Activated T-cell treated with anti-CD3 and anti-CD28 coated beads, Interleukin-2, amount 50 U/mL, for 1 hour (primary cell): ENCODE measurements around the gene TRAM2.
A peak's percentile ranks its signal among the peaks of the same experiment; 100 is the strongest.

Experiments used
- DNase-seq: peaks from one replicate; pipeline ENCODE4 v3.0.0-alpha.2; 2020

TRAM2 gene

DNA sequence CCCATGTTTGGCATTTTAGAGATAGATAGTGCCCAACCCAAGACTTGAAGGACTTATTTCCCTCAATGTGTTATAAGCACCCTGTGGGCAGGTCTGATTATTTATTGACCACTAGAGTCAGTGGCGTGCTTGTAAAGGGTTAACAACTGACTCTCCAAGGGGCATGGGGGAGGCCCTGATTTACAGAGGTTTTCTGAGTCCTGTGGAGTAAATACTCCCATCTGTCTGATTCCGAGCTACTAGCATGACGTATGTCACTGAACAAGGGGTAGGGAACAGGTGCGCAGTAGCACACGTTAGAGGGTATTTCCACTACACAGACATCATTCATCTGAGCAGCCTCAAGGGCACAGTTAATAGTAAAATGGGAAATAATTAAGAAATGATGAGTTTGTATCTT is 17.4 kb upstream of the TRAM2 start:
- DNase-seq = no peak

DNA sequence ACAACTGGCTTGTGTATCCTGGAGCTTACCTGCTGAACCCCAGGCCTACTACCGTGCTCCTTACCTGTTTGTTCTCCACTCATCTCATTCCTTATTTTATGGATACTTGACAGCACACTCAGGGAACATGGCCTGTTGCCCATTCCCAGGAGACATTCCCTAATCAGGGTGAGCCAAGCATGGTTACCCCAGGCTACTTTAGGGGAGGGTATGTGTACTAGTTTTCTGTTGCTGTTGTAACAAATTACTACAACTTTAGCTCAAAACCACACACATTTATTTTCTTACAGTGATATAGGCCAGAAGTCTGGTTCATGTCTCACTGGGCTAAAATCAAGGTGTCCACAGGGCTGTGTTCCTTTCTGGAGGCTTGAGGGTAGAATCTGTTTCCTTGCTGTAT is 15.0 kb upstream of the TRAM2 start:
- DNase-seq = no peak

GRCh38 chr6:52590152-52590891 is 13.5 kb upstream of the TRAM2 start:
- no peak for DNase-seq

DNA sequence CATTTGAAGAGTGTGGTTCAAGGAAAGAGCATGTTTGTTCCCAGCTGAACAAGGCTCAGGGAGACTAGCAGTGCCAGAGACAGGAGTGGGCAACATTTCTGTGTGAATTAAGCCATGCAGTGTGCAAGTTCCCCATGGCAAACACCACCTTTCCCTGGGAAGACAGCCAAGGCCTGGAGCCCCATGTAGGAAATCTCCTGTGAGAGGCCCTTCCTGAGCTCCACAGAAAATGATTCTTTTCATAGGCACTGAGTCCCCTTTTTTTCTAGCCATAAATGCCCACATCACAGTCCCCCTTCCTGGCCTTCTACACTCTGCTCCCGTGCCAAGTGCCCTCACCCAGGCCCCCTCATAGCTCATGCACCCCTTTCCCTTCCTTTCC is 11.8 kb upstream of the TRAM2 start:
- no peak for DNase-seq

DNA sequence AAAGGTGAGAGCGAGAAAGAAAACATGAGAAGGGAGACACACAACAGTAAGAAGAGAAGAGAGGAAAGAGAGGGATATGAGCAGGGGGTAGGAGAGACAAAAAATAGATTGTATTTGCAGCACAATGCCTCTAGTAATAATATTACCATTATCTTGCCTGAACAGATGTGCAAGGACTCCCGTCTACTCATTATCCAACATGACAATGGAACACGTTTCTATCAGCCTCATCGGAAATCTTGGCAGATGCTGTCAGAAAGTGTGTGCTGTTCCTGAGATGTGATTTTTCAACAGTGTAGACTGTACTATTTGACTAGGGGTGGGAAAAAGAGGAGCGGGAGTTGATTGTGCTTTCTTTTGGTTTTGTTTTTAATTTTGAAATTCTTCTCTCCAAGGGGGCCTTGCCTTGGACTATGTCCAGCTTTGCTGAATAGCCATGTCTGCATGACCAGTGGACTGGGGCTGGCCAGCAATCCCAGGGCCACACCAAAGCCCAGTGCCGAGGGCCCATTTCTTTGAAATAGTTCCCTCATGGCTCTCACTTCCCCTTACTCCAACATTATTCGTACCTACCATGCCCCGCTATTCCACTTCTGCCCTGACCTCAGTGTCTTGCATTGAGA is 11.3 kb upstream of the TRAM2 start:
- DNase-seq = no peak

GRCh38 chr6:52587001-52587400 is 10.1 kb upstream of the TRAM2 start:
- DNase-seq = no peak

- DNase-seq = no peak
Measured at GRCh38 chr6:52584203-52584602, 7.3 kb upstream of the TRAM2 start.

GRCh38 chr6:52582996-52583395 is 6.1 kb upstream of the TRAM2 start:
- DNase-seq = no peak

DNA sequence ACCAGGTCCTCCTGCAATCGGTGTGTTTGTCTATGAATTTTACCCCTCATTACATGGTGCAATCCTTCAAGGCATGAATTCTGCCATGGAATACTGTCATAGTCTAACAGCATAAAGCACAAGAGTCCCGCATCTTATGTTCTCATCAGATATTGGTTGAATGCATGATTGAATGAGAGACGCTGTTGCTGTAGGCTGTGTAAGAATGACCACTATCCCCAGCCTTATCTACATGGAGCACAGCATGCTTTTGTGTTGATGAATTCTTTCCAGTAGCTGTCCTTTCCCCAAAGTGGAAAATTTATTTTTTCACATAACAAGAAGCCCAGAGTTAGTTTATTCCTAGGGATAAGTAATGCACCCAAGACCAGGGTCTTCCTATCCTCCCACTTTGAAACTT is 5.6 kb upstream of the TRAM2 start:
- DNase-seq = no peak

DNA sequence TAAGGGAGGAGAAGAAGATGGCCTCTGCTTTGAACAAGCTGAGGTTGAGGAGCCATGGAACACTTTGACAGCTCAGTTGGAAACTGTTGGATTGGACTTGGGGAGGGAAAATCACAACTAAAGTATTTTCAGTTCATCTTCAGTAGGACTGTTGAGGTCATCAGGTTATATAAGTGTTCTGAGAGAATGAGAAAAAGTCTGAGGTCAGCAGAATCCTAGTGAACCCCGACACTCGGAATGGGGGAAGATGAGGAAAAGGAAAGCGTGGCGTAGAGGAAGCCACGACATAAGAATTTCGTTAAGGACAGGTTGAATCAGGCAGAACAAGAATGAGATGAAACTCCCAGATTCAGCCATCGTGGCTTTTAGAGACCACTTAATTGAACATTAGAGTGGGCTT is 4.0 kb upstream of the TRAM2 start:
- no peak for DNase-seq

GRCh38 chr6:52579006-52579660 is 2.3 kb upstream of the TRAM2 start:
- DNase-seq = no peak

DNA sequence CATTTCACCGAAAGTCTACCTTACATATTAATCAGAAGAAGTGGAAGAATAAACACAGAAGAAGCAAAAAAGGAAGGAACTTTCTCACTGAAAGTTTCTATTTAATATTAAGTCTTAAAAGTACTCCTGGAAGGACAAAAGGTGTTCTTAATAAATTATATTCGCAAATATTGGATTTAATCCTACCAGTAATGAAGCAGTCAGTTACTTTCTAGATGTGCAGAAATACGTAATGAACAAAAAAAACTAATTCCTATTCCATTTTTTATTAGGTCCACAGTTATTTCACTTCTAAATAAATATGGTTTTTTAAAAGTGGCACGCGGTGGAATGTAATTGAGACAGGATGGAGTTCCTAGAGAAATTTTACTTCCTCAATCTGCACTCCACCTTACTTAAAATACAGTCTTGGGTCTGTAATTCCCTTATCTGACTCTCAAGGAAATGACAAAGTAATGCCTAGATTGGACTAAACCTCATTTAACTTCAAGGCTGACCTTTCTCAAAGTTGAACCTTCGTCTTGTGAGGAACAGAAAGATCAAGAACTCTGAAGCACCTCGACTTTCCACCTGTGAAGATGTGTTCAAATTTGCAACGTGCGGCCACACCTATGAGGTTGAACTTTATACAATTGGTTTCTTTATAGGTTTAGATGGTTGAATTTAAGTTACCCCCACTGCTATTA is 1.1 kb upstream of the TRAM2 start:
- DNase-seq = no peak

- DNase-seq = no peak
Measured at GRCh38 chr6:52576392-52577021, 353 bp downstream of the TRAM2 start.

DNA sequence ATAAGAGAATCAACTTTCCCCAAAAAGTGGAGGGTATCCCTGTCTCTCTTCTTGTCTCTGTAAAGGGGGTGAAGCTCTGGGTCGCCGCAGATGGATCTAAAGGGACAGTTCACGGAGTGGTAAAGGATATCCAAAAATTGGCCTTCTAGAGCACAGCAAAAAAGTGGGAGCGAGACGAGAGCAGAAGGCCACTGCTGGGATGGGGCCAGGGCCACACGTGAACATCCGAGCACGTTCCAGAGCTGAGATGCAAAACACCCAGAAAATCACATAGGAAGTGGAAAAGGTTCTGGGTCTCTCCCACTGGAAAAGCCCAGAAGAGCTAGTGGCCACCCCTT is 837 bp downstream of the TRAM2 start:
- DNase-seq = no peak

- no peak for DNase-seq
Measured at GRCh38 chr6:52575502-52575892, 1.4 kb downstream of the TRAM2 start.

- peak; percentile 61 for DNase-seq
Measured at GRCh38 chr6:52574709-52575501, 2.0 kb downstream of the TRAM2 start.

- no peak for DNase-seq
Measured at GRCh38 chr6:52573295-52573694, 3.6 kb downstream of the TRAM2 start.

GRCh38 chr6:52572536-52572935 is 4.3 kb downstream of the TRAM2 start:
- no peak for DNase-seq

- no peak for DNase-seq
Measured at GRCh38 chr6:52571099-52571755, 5.6 kb downstream of the TRAM2 start.

DNA sequence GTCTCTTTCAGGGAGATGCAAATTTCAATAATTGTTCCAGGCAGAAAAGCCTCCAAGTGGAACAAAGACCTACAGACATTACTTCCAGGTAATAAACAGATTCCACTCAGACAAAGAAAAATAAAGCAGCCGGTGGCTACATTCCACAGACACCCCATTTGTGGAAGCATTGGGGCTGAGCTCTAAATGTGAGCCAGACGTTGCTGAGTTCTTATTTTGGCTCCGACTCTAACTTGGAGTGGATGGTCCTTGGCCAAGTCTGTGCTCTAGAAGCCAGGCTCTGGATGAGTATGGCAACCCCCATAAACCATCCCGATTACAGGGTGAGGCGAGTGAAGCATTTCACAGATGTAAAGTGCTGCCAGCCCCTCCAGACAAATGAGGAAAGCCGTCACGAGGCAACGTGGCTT is 6.6 kb downstream of the TRAM2 start:
- no peak for DNase-seq

GRCh38 chr6:52568320-52568719 is 8.5 kb downstream of the TRAM2 start:
- DNase-seq = no peak

- no peak for DNase-seq
Measured at GRCh38 chr6:52566853-52567279, 10.0 kb downstream of the TRAM2 start.
